Ovary (tissue), 3 donors: Measurements from ENCODE around the gene SUPT20HL1.
"Not testable (repeated sequence)": the region's sequence is repeated elsewhere in the genome, so short reads cannot be mapped to it uniquely, and the experiment has no call there.

Experiments
- EP300 ChIP-seq: sonication (generic); formaldehyde crosslinking; IDR thresholded peaks from one replicate; pipeline ENCODE4 v1.6.1; 2017; ENCODE audit warnings: antibody characterized with exemption
- TF ChIP-seq, protein P1 (sequence below), 3 donors: fragments of 450-650 bp in 2 of 3; fragments of 200-600 bp in 1 of 3; IDR thresholded peaks; one replicate each; pipeline versions ENCODE4 v1.5.1 to v1.8.0; 2016 to 2022; ENCODE audit warnings: antibody characterized with exemption in 3 of 3, mild to moderate bottlenecking in 1 of 3
- donor health status: DM: no; HTN: no; CAD: no.

- TF ChIP-seq, protein P1, sequence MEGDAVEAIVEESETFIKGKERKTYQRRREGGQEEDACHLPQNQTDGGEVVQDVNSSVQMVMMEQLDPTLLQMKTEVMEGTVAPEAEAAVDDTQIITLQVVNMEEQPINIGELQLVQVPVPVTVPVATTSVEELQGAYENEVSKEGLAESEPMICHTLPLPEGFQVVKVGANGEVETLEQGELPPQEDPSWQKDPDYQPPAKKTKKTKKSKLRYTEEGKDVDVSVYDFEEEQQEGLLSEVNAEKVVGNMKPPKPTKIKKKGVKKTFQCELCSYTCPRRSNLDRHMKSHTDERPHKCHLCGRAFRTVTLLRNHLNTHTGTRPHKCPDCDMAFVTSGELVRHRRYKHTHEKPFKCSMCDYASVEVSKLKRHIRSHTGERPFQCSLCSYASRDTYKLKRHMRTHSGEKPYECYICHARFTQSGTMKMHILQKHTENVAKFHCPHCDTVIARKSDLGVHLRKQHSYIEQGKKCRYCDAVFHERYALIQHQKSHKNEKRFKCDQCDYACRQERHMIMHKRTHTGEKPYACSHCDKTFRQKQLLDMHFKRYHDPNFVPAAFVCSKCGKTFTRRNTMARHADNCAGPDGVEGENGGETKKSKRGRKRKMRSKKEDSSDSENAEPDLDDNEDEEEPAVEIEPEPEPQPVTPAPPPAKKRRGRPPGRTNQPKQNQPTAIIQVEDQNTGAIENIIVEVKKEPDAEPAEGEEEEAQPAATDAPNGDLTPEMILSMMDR (IDR thresholded peaks at IDR 0.05), result not testable (repeated sequence)
- not testable (repeated sequence) for TF ChIP-seq EP300
Measured at GRCh38 chrX:24363432-24364181, 3.2 kb downstream of the SUPT20HL1 start.
